Fibroblast of upper back skin (primary cell): ENCODE results near the gene SMAD6.

ENCODE experiments used
- DNase-seq: peaks from one replicate; pipeline ENCODE4 v3.0.0-alpha.2; 2013

Gene SMAD6

GRCh38 chr15:66704019-66704802 is 2.2 kb downstream of the SMAD6 start:
- DNase-seq, result no peak

GRCh38 chr15:66704803-66705153 is 2.7 kb downstream of the SMAD6 start:
- no peak for DNase-seq

GRCh38 chr15:66705277-66706146 is 3.5 kb downstream of the SMAD6 start:
- no peak for DNase-seq

GRCh38 chr15:66706225-66706732 is 4.2 kb downstream of the SMAD6 start:
- no peak for DNase-seq

- no peak for DNase-seq
Measured at GRCh38 chr15:66706840-66707239, 4.8 kb downstream of the SMAD6 start.

- DNase-seq, result peak; percentile 49
Measured at GRCh38 chr15:66707310-66708082, 5.5 kb downstream of the SMAD6 start.

- DNase-seq, result no peak
Measured at GRCh38 chr15:66708389-66708788, 6.4 kb downstream of the SMAD6 start.

- no peak for DNase-seq
Measured at GRCh38 chr15:66709884-66710283, 7.8 kb downstream of the SMAD6 start.

- no peak for DNase-seq
Measured at GRCh38 chr15:66711260-66711659, 9.2 kb downstream of the SMAD6 start.

- peak; percentile 31 for DNase-seq
Measured at GRCh38 chr15:66711862-66712261, 9.8 kb downstream of the SMAD6 start.

- DNase-seq, result no peak
Measured at GRCh38 chr15:66713843-66714508, 11.9 kb downstream of the SMAD6 start.

GRCh38 chr15:66714543-66714981 is 12.5 kb downstream of the SMAD6 start:
- DNase-seq, result peak; percentile 51

GRCh38 chr15:66715181-66715624 is 13.2 kb downstream of the SMAD6 start:
- no peak for DNase-seq

- no peak for DNase-seq
Measured at GRCh38 chr15:66715720-66716655, 14.0 kb downstream of the SMAD6 start.

- DNase-seq, result peak; percentile 62
Measured at GRCh38 chr15:66716656-66717020, 14.6 kb downstream of the SMAD6 start.

GRCh38 chr15:66718220-66718988 is 16.4 kb downstream of the SMAD6 start:
- DNase-seq, result no peak

GRCh38 chr15:66719471-66719870 is 17.4 kb downstream of the SMAD6 start:
- DNase-seq, result no peak

- DNase-seq, result peak; percentile 47
Measured at GRCh38 chr15:66720206-66721010, 18.4 kb downstream of the SMAD6 start.

GRCh38 chr15:66721020-66721419 is 19.0 kb downstream of the SMAD6 start:
- no peak for DNase-seq
